C4-2B (cell line): ENCODE measurements around the gene JUP.

Experiments
- ZFX ChIP-seq: fragments of 450-650 bp; IDR thresholded peaks from 2 replicates; pipeline ENCODE4 v1.6.1; 2017
- TF ChIP-seq, protein P1 (sequence below): fragments of 450-650 bp; conservative IDR thresholded peaks from 2 replicates; pipeline ENCODE4 v1.5.1; 2017; ENCODE audit warnings: mild to moderate bottlenecking

GRCh38 chr17:41824086-41824485 lies 37.6 kb upstream of the JUP start:
- TF ChIP-seq, protein P1, sequence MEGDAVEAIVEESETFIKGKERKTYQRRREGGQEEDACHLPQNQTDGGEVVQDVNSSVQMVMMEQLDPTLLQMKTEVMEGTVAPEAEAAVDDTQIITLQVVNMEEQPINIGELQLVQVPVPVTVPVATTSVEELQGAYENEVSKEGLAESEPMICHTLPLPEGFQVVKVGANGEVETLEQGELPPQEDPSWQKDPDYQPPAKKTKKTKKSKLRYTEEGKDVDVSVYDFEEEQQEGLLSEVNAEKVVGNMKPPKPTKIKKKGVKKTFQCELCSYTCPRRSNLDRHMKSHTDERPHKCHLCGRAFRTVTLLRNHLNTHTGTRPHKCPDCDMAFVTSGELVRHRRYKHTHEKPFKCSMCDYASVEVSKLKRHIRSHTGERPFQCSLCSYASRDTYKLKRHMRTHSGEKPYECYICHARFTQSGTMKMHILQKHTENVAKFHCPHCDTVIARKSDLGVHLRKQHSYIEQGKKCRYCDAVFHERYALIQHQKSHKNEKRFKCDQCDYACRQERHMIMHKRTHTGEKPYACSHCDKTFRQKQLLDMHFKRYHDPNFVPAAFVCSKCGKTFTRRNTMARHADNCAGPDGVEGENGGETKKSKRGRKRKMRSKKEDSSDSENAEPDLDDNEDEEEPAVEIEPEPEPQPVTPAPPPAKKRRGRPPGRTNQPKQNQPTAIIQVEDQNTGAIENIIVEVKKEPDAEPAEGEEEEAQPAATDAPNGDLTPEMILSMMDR: no peak
- TF ChIP-seq ZFX: no peak
